DOHH2 (cell line): ENCODE measurements around the gene GPHN.

ENCODE experiments used
- CTCF ChIP-seq: fragments of 200-600 bp; sonication (generic); IDR thresholded peaks from one replicate; pipeline ENCODE4 v1.5.1; 2014; ENCODE audit warnings: antibody characterized with exemption, mild to moderate bottlenecking, low read depth, low read length; ENCODE audit not compliant: poor library complexity, severe bottlenecking
- EZH2phosphoT487 ChIP-seq: fragments of 200-600 bp; sonication (generic); IDR thresholded peaks from 2 replicates; pipeline ENCODE4 v1.6.1; 2017; ENCODE audit warnings: borderline replicate concordance, mild to moderate bottlenecking, antibody characterized with exemption, low read length, moderate library complexity, mixed read lengths

- TF ChIP-seq CTCF (no peak), EZH2phosphoT487 (no peak)
Observed at GRCh38 chr14:66884149-66884548, 376.2 kb downstream of the GPHN start.
